Trophoblast cell (in vitro differentiated cells and primary cell): ENCODE data around the gene KPNA1.

Experiments
- DNase-seq, 2 donors: peaks; one replicate each; pipeline ENCODE4 v3.0.0-alpha.2; 2016
- H2AFZ ChIP-seq: 2 replicates; pipeline ENCODE4 v1.6.1; 2013; ENCODE audit warnings: low read length, moderate library complexity, mild to moderate bottlenecking; ENCODE audit not compliant: insufficient read depth, poor library complexity
- H2AK5ac ChIP-seq: 2 replicates; pipeline ENCODE4 v1.6.1; 2013; ENCODE audit warnings: mild to moderate bottlenecking, low read length
- H2BK120ac ChIP-seq: 2 replicates; pipeline ENCODE4 v1.6.1; 2013; ENCODE audit warnings: low read length, mild to moderate bottlenecking, moderate library complexity; ENCODE audit not compliant: insufficient read depth, poor library complexity
- H2BK12ac ChIP-seq: 2 replicates; pipeline ENCODE4 v1.6.1; 2013; ENCODE audit warnings: mild to moderate bottlenecking, low read length, moderate library complexity
- H2BK5ac ChIP-seq: 2 replicates; pipeline ENCODE4 v1.6.1; 2013; ENCODE audit warnings: low read length, low read depth, moderate library complexity, mild to moderate bottlenecking; ENCODE audit not compliant: poor library complexity
- H3K14ac ChIP-seq: 2 replicates; pipeline ENCODE4 v1.6.1; 2013; ENCODE audit warnings: mild to moderate bottlenecking, low read length
- H3K18ac ChIP-seq: 2 replicates; pipeline ENCODE4 v1.6.1; 2013; ENCODE audit warnings: mild to moderate bottlenecking, low read length
- H3K23ac ChIP-seq: 2 replicates; pipeline ENCODE4 v1.6.1; 2013; ENCODE audit warnings: low read length
- H3K27ac ChIP-seq: 2 replicates; pipeline ENCODE4 v1.5.1; 2013; ENCODE audit warnings: low read depth, mild to moderate bottlenecking, inconsistent platforms, low read length, moderate library complexity
- H3K27me3 ChIP-seq: 2 replicates; pipeline ENCODE4 v1.6.1; 2013; ENCODE audit warnings: inconsistent platforms, mild to moderate bottlenecking, low read length, moderate library complexity; ENCODE audit not compliant: insufficient read depth
- H3K36me3 ChIP-seq, 2 experiments: 1 replicate in 1 of 2; 2 replicates in 1 of 2; pipeline ENCODE4 v1.6.1; 2013; ENCODE audit warnings: low read length in 2 of 2, mild to moderate bottlenecking in 2 of 2, moderate library complexity in 1 of 2; ENCODE audit not compliant: insufficient read depth in 2 of 2, control insufficient read depth in 1 of 2
- H3K4ac ChIP-seq: 2 replicates; pipeline ENCODE4 v1.6.1; 2013; ENCODE audit warnings: low read depth, mild to moderate bottlenecking, low read length, moderate library complexity
- H3K4me1 ChIP-seq, 2 experiments: 1 replicate in 1 of 2; 2 replicates in 1 of 2; pipeline ENCODE4 v1.6.1; 2013; ENCODE audit warnings: low read length in 2 of 2, mild to moderate bottlenecking in 2 of 2, moderate library complexity in 1 of 2; ENCODE audit not compliant: insufficient read depth in 2 of 2, control insufficient read depth in 1 of 2
- H3K4me2 ChIP-seq: 2 replicates; pipeline ENCODE4 v1.6.1; 2013; ENCODE audit warnings: inconsistent platforms, mild to moderate bottlenecking, low read length, moderate library complexity
- H3K4me3 ChIP-seq: 2 replicates; pipeline ENCODE4 v1.5.1; 2013; ENCODE audit warnings: mild to moderate bottlenecking, low read depth, low read length, inconsistent platforms
- H3K79me1 ChIP-seq: one replicate; pipeline ENCODE4 v1.6.1; 2013; ENCODE audit warnings: low read length
- H3K79me2 ChIP-seq: 2 replicates; pipeline ENCODE4 v1.6.1; 2013; ENCODE audit warnings: low read length, mild to moderate bottlenecking; ENCODE audit not compliant: control insufficient read depth, insufficient read depth, poor library complexity
- H3K9ac ChIP-seq: 2 replicates; pipeline ENCODE4 v1.6.1; 2013; ENCODE audit warnings: mild to moderate bottlenecking, low read length
- H3K9me3 ChIP-seq: 2 replicates; pipeline ENCODE4 v1.6.1; 2013; ENCODE audit warnings: low read depth, mild to moderate bottlenecking, control low read depth, inconsistent platforms, low read length; ENCODE audit not compliant: insufficient read depth
- H4K12ac ChIP-seq: 2 replicates; pipeline ENCODE4 v1.6.1; 2013; ENCODE audit warnings: low read depth, mild to moderate bottlenecking, low read length, moderate library complexity
- H4K8ac ChIP-seq: 2 replicates; pipeline ENCODE4 v1.6.1; 2013; ENCODE audit warnings: low read depth, mild to moderate bottlenecking, low read length, moderate library complexity
- H4K91ac ChIP-seq: one replicate; pipeline ENCODE4 v1.6.1; 2013; ENCODE audit warnings: low read depth, mild to moderate bottlenecking, low read length, moderate library complexity
- WGBS: extraction: QIAGEN DNeasy Blood & Tissue Kit; methylation state at CpG from one replicate; pipeline ENCODE4 v1.1.7; 2013; ENCODE audit warnings: missing lambda C conversion rate; ENCODE audit not compliant: insufficient read length, insufficient coverage; ENCODE audit errors: extremely low coverage; 5-methylcytosine and 5-hydroxymethylcytosine counted together

The KPNA1 gene

DNA sequence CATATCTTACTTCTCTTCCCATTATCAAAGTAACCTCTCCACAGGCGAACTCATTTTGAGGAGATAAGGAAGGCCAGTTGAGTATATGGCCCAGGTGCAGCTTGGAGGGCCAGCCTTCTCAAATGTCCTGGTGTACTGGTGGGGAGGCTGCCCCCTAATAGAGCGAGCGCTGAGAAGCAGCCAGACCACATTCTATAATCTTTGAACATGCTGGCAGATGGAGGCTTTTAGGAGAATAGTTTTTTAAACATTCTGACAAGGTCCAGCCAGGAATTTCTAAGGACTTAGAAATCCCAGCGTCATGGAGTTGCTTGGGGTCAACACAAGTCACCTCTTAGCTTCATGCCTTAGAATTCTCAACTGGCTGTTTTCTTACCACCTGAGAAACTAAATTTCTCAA is 104.6 kb downstream of the KPNA1 start:
- no peak overlapping the region for H3K4me3 ChIP-seq
- no peaks in the 10 kb centered on the region for H3K4me1 ChIP-seq
- no peak overlapping the region for H2AFZ ChIP-seq
- WGBS: no CpG with 5 or more reads among the region's 4 CpGs
- no peaks in the 10 kb centered on the region for H3K79me2 ChIP-seq
- H3K79me1 ChIP-seq: no peaks in the 10 kb centered on the region
- no peak overlapping the region for H4K12ac ChIP-seq
- no peak overlapping the region for H3K18ac ChIP-seq
- no peak overlapping the region for H3K23ac ChIP-seq
- no peak overlapping the region for H3K27ac ChIP-seq
- H4K91ac ChIP-seq: no peak overlapping the region
- no peak overlapping the region for H2BK12ac ChIP-seq
- no peak overlapping the region for H2BK120ac ChIP-seq
- H3K36me3 ChIP-seq: peaks cover 1 to 4% of the 10 kb centered on the region in 2 experiments
- no peak overlapping the region for H3K14ac ChIP-seq
- H2BK5ac ChIP-seq: no peak overlapping the region
- no peak overlapping the region for H3K4ac ChIP-seq
- H4K8ac ChIP-seq: no peak overlapping the region
- no peak overlapping the region for H3K4me2 ChIP-seq
- H2AK5ac ChIP-seq: no peak overlapping the region
- no peaks in the 10 kb centered on the region for H3K9me3 ChIP-seq
- peak; percentile 63 to 86 for DNase-seq
- H3K9ac ChIP-seq: no peak overlapping the region
- H3K27me3 ChIP-seq: no peaks in the 10 kb centered on the region

DNA sequence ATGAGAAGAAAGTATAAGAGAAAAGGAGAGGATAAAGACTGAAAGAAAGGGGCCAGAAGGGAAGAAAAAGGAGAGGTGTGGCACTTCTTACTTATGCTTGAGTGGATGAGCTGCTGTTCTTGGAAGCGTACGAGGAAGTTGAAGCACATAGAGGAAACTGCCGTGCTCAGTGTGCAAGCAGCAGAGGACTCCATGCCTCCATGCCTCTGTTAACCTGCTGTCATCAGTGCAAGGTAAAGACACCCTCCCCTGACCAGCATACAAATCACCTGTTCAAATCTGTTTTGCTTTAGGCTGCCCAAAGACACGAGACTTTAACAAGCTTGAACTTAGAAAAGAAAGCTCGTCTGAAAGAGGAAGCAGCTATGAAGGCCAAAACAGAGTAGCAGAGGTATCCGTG is 105.3 kb downstream of the KPNA1 start:
- no peaks in the 10 kb centered on the region for H3K79me1 ChIP-seq
- no CpG with 5 or more reads among the region's 6 CpGs for whole genome bisulfite sequencing

DNA sequence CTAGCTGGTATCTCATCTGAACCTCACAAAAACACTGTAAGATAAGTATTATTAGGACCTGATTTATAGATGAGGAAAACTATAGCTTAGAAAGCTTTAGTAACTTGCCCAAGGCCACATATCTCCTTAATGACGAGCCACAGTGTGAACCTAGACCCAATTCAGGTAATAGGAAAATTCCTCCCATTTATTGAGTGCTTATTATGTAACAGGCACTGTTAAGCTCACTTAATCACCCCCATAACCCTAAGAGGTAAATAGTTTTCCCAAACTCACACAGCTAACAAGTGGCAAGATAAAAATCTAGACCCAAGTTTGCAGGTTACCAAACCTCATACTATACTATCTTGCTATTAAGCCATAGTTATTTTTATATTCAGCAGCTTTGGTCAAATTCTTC is 106.8 kb downstream of the KPNA1 start:
- no peak overlapping the region for H2BK5ac ChIP-seq
- no peaks in the 10 kb centered on the region for H3K9me3 ChIP-seq
- no peak overlapping the region for H2BK120ac ChIP-seq
- peak in 1 of 2 donors; percentile 69 for DNase-seq
- H3K36me3 ChIP-seq: peaks cover 1 to 4% of the 10 kb centered on the region in 2 experiments
- H3K4ac ChIP-seq: no peak overlapping the region
- H4K8ac ChIP-seq: no peak overlapping the region
- no peak overlapping the region for H2BK12ac ChIP-seq
- H4K91ac ChIP-seq: no peak overlapping the region
- H3K79me1 ChIP-seq: no peaks in the 10 kb centered on the region
- no peak overlapping the region for H3K23ac ChIP-seq
- H2AK5ac ChIP-seq: no peak overlapping the region
- H4K12ac ChIP-seq: no peak overlapping the region
- H2AFZ ChIP-seq: no peak overlapping the region
- H3K4me3 ChIP-seq: no peak overlapping the region
- H3K79me2 ChIP-seq: no peaks in the 10 kb centered on the region
- H3K18ac ChIP-seq: no peak overlapping the region
- H3K4me1 ChIP-seq: no peaks in the 10 kb centered on the region
- H3K14ac ChIP-seq: no peak overlapping the region
- H3K9ac ChIP-seq: no peak overlapping the region
- WGBS: no CpG with 5 or more reads among the region's 1 CpG
- H3K27ac ChIP-seq: no peak overlapping the region
- H3K4me2 ChIP-seq: no peak overlapping the region
- H3K27me3 ChIP-seq: no peaks in the 10 kb centered on the region

More for the DNA sequence above, 105.3 kb downstream of the KPNA1 start:
- H3K23ac ChIP-seq: no peak overlapping the region
- no peak overlapping the region for H2AFZ ChIP-seq
- H3K4me1 ChIP-seq: no peaks in the 10 kb centered on the region
- no peak overlapping the region for H2AK5ac ChIP-seq
- no peak overlapping the region for H3K4ac ChIP-seq
- no peak overlapping the region for H3K9ac ChIP-seq
- no peak overlapping the region for H3K18ac ChIP-seq
- no peak overlapping the region for H3K14ac ChIP-seq
- no peaks in the 10 kb centered on the region for H3K9me3 ChIP-seq
- no peak overlapping the region for H3K27ac ChIP-seq
- H3K36me3 ChIP-seq: peaks cover 1 to 4% of the 10 kb centered on the region in 2 experiments
- H3K79me2 ChIP-seq: no peaks in the 10 kb centered on the region
- H2BK5ac ChIP-seq: no peak overlapping the region
- no peak overlapping the region for H3K4me3 ChIP-seq
- DNase-seq: peak in 1 of 2 donors; percentile 53
- H2BK120ac ChIP-seq: no peak overlapping the region
- H2BK12ac ChIP-seq: no peak overlapping the region
- no peak overlapping the region for H4K12ac ChIP-seq
- no peak overlapping the region for H4K8ac ChIP-seq
- no peaks in the 10 kb centered on the region for H3K27me3 ChIP-seq
- H4K91ac ChIP-seq: no peak overlapping the region
- H3K4me2 ChIP-seq: no peak overlapping the region

DNA sequence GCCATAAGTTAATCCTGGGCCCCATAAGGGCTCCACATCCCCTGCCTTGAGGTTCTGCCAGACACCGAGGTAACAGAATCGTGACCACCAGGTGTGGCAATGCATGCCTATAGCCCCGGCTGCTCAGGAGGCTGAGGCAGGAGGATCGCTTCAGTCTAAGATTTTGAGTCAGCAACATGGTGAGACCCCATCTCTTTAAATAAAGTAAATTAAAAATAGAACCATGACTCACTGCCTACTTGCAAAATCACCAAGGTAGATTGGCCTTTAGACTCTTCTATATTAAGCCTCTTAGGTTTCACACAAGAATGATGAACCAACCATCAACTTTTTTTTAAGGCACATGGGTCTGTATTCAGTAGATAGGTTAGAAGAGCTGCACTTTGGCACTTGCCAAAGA is 108.5 kb downstream of the KPNA1 start:
- Histone ChIP-seq H3K9me3 (no peaks in the 10 kb centered on the region), H3K9ac (no peak overlapping the region), H3K27me3 (no peaks in the 10 kb centered on the region), H3K18ac (no peak overlapping the region), H3K23ac (no peak overlapping the region), H3K4me3 (no peak overlapping the region), H4K12ac (no peak overlapping the region), H2BK12ac (no peak overlapping the region), H4K91ac (no peak overlapping the region), H4K8ac (no peak overlapping the region), H3K27ac (no peak overlapping the region), H2AK5ac (no peak overlapping the region), H3K4me2 (no peak overlapping the region), H2BK120ac (no peak overlapping the region), H2BK5ac (no peak overlapping the region), H3K4me1 (no peaks in the 10 kb centered on the region), H3K4ac (no peak overlapping the region), H2AFZ (no peak overlapping the region), H3K79me2 (no peaks in the 10 kb centered on the region), H3K14ac (no peak overlapping the region), H3K79me1 (no peaks in the 10 kb centered on the region), H3K36me3 (peaks cover 1 to 4% of the 10 kb centered on the region in 2 experiments)
- DNase-seq: no peak
- no CpG with 5 or more reads among the region's 4 CpGs for whole genome bisulfite sequencing
